Thymus (tissue), 14 donors: ENCODE data around the gene VASN. TPM values are rescaled to one million over a fixed set of nuclear protein-coding genes. Genes with fewer than 3 reads are reported as not detected.

Source experiments
- DNase-seq, 9 donors: peaks; one replicate each; pipeline ENCODE4 v3.0.0-alpha.2; 2013; ENCODE audit warnings: low spot score in 9 of 9, low read depth in 6 of 9, missing footprints in 1 of 9
- H3K27ac ChIP-seq, 2 donors: one replicate each; pipeline ENCODE4 v1.5.1; 2013; ENCODE audit warnings: control low read depth in 1 of 2, low read depth in 1 of 2, low read length in 1 of 2, mild to moderate bottlenecking in 1 of 2, moderate library complexity in 1 of 2
- H3K27me3 ChIP-seq, 2 donors: one replicate each; pipeline ENCODE4 v1.5.1; 2013; ENCODE audit warnings: low read length in 1 of 2; ENCODE audit not compliant: control insufficient read depth in 2 of 2, insufficient read depth in 1 of 2
- H3K36me3 ChIP-seq, 2 donors: one replicate each; pipeline ENCODE4 v1.5.1; 2013; ENCODE audit warnings: low read length in 1 of 2, mild to moderate bottlenecking in 1 of 2, moderate library complexity in 1 of 2; ENCODE audit not compliant: control insufficient read depth in 2 of 2, insufficient read depth in 2 of 2
- H3K4me1 ChIP-seq, 2 donors: one replicate each; pipeline ENCODE4 v1.5.1; 2013; ENCODE audit warnings: low read length in 2 of 2; ENCODE audit not compliant: control insufficient read depth in 2 of 2, insufficient read depth in 2 of 2
- H3K4me3 ChIP-seq, 2 donors: one replicate each; pipeline ENCODE4 v1.5.1; 2013; ENCODE audit warnings: low read length in 2 of 2, control low read depth in 1 of 2, mild to moderate bottlenecking in 1 of 2
- H3K9me3 ChIP-seq, 2 donors: one replicate each; pipeline ENCODE4 v1.5.1; 2013; ENCODE audit warnings: low read length in 1 of 2, mild to moderate bottlenecking in 1 of 2; ENCODE audit not compliant: control insufficient read depth in 2 of 2, insufficient read depth in 1 of 2
- WGBS: extraction: QIAGEN DNeasy Blood & Tissue Kit; methylation state at CpG from one replicate; pipeline ENCODE4 v1.1.7; 2013; 5-methylcytosine and 5-hydroxymethylcytosine counted together
- long read RNA-seq, 10 donors: transcript quantifications; one replicate each; lab custom pipeline, GENCODE V29; 2026
- polyA plus RNA-seq: library from polyadenylated mRNA; stranded (reverse); fragments of 200-250 nt; gene quantifications from one replicate; pipeline ENCODE4 v1.2.3, GENCODE V29; 2013
- total RNA-seq: library from RNA; stranded (reverse); fragments of 120-200 nt; gene quantifications from one replicate; pipeline ENCODE4 v1.2.4, GENCODE V29; 2013
- donor health status: healthy.

VASN gene
- total RNA-seq (1.2 TPM), polyA plus RNA-seq (3.6 TPM)
- long read RNA-seq, donor 1: 0 reads
- long read RNA-seq, donor 2: 0 reads
- long read RNA-seq, donor 3: 0 reads
- long read RNA-seq, donor 4, partial matches to known transcripts: 0 of 1 reads
- long read RNA-seq, donor 4, other reads (novel, unspliced or antisense): 0 of 1 reads
- long read RNA-seq, donor 5, transcript VASN-201 (2 exons, 2,806 nt): major isoform, 8 of 24 reads
- long read RNA-seq, donor 5, partial matches to known transcripts: 16 of 24 reads
- long read RNA-seq, donor 5, other reads (novel, unspliced or antisense): 0 of 24 reads
- long read RNA-seq, donor 6, partial matches to known transcripts: 0 of 2 reads
- long read RNA-seq, donor 6, other reads (novel, unspliced or antisense): 0 of 2 reads
- long read RNA-seq, donor 7, partial matches to known transcripts: 0 of 1 reads
- long read RNA-seq, donor 7, other reads (novel, unspliced or antisense): 0 of 1 reads
- long read RNA-seq, donor 8, partial matches to known transcripts: 0 of 2 reads
- long read RNA-seq, donor 8, other reads (novel, unspliced or antisense): 0 of 2 reads
- long read RNA-seq, donor 9, partial matches to known transcripts: 0 of 2 reads
- long read RNA-seq, donor 9, other reads (novel, unspliced or antisense): 0 of 2 reads
- long read RNA-seq, donor 10, partial matches to known transcripts: 0 of 1 reads
- long read RNA-seq, donor 10, other reads (novel, unspliced or antisense): 0 of 1 reads

DNA sequence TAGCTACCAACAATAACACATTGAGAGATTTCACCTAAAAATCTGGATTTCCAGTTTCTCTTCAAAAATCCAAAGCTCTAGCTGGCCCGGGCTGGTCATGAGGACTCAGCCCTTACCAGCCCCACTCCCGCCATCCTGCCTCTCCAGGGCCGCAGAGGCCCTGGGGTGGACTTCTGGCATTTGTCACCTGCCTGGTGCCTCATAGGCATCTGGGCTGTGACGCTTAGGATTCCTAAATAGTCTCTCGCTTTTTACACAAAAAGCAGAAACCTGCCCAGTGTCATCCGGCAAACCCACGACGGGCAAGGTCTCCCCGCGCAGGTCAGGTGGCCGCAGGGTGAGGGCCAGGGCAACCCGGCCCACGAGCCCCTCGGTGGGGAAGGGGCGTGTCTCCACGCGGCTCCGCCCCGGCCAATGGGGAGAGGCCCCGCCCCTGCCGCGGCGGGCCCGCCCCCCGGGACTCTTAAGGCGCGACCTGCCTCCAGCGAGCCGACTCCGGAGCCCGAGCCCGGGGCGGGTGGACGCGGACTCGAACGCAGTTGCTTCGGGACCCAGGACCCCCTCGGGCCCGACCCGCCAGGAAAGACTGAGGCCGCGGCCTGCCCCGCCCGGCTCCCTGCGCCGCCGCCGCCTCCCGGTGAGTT lies at the start of gene VASN:
Gene VASN (plus strand): TSS at position 492 of the 644 bp plus-strand sequence. CDS start 9,030 bp downstream, outside the sequence.
- 8% methylated on average over 50 of the region's 50 CpGs for WGBS
- peak within 1 kb of the TSS; percentile 33 to 57 for H3K4me3 ChIP-seq
- DNase-seq: peak in 7 of 9 donors; percentile 33 to 75 (median 60)

DNA sequence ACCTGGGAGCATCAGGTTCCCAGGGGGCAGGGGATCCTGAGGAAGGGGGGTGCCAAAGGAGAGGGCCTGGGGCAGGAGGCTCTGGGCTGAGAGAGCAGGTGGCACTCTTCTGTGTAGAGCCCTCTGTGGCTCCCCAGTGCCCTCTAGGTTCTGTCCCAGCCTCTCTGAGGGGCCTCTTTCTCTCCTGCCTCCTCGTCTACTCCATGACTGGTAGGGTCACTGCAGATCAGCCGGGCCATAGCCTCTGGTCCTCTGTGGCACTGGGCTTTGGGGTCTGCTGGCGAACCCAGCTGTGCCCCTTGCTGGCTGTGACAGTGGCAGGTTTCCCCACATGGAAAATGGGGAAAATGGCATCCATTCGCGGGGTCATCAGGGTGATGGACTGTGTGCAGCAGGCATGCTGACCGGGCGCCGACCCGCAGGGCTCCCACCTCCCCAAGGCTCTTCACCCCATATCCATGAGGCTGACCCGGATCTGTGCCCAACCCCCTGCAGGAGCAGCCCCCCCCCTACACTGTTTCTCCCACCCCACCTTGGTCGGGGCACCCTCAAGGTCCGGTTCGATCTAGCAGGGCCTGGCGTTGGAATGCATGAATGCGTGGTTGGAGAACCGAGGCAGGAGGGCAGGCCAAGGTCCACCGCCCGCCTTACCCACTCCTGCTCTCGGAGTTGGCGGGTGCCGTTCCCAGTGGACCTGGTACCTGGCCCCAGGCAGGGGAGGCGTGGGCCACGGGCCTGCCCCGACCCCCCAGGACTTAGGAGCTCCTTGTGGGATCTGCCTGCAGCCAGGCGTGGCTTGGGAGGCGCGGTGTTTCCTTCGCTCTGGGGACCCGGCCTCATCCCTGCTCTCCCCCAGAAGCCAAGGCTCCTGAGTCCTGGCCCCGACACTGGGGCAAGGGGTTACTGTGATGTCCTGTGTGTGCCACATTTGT lies 49.3 kb upstream of the VASN start:
- Histone ChIP-seq H3K36me3 (no peaks in the 10 kb centered on the region), H3K27me3 (peaks cover 8 to 44% of the 10 kb centered on the region in 2 donors), H3K27ac (no peak overlapping the region), H3K4me3 (no peak overlapping the region), H3K4me1 (peaks cover 0 to 29% of the 10 kb centered on the region in 2 donors), H3K9me3 (no peaks in the 10 kb centered on the region)
- 94% methylated on average over 30 of the region's 30 CpGs for WGBS
- DNase-seq: no peak

More for the DNA sequence above, at the start of gene VASN:
- Histone ChIP-seq H3K4me1 (peaks cover 10 to 29% of the 10 kb centered on the region in 2 donors), H3K9me3 (no peaks in the 10 kb centered on the region), H3K36me3 (no peaks in the 10 kb centered on the region), H3K27me3 (peaks cover 10 to 19% of the 10 kb centered on the region in 2 donors), H3K27ac (peak within 1 kb of the TSS; percentile 31 to 74)

DNA sequence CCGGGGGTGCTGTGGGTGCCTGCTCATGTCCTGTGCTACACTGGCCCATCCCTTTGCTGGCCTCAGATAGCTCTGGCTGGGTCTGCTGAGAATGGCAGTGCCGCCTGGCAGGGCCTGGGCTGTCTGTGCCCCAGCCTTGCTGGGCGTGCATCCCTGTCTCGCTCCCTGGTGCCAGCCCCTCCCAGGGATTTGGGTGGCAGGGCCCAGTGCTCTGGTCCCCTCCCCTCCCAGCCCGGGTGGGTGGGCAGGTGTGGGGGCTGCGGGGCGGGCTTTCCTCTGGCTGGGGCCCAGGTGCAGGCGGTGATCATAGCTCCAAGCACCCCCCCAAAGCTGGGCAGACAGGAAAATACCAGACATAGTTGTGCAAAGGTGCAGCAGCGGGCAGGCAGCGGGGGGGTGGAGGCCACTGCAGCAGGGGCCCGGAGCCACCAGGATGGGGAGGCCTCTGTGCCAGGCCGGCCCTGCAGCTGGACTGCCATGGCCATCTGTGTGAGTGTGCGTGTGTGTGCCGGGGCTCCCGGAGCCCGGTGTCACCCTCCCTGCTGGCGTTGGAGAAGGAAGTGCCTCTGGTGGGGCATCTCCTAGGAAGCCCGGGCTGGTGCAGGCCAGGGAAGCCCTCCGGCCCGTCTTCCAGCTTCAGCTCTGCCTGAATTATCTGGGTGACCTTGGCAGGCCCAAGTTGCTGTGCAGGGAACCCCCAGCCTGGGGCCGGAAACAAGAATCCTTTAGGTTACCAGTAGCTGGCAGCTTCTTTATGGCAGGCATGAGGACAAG lies 48.4 kb upstream of the VASN start:
- no peak for DNase-seq

DNA sequence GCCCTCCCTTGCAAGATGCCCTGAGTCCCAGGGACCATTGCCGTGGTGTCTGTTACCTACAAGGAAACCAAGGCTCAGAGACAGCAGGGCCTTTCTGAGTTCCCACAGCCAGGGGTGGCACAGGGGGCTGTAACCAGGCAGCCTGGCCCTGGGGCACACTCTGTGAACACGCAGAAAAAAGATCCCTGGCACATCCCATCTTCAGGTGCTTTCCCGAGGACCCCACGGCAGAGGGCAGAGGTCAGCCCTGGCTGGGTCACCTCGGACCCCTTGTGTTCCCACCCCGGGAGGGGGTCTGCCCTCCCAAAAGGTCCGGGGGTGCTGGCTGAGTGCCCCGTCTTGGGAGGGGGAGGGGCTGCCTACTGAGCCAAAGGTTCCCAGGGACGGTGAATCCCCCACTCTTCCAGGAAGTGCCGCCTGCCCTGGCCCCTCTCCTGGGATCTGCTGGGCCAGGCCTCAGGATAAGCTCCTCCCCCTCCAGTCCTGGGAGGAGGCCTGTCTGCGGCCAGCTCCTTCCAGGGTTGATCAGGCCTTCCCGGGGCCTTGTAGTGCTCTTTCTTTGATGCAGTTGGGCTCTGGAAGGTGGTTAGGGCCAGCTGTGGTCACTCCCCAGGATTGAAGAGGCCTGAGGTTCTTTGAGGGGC lies 47.7 kb upstream of the VASN start:
- H3K4me3 ChIP-seq: no peak overlapping the region
- WGBS: 89% methylated on average over 12 of the region's 12 CpGs
- peak overlapping the region; percentile 17 to 19 for H3K27ac ChIP-seq
- DNase-seq: no peak
- peaks cover 0 to 4% of the 10 kb centered on the region in 2 donors for H3K9me3 ChIP-seq
- no peaks in the 10 kb centered on the region for H3K36me3 ChIP-seq
- peaks cover 13 to 43% of the 10 kb centered on the region in 2 donors for H3K27me3 ChIP-seq
- peaks cover 0 to 33% of the 10 kb centered on the region in 2 donors for H3K4me1 ChIP-seq

More for the DNA sequence above, 48.4 kb upstream of the VASN start:
- H3K36me3 ChIP-seq: no peaks in the 10 kb centered on the region
- H3K27me3 ChIP-seq: peaks cover 10 to 42% of the 10 kb centered on the region in 2 donors
- peaks cover 0 to 3% of the 10 kb centered on the region in 2 donors for H3K9me3 ChIP-seq
- WGBS: 92% methylated on average over 21 of the region's 21 CpGs
- peaks cover 0 to 32% of the 10 kb centered on the region in 2 donors for H3K4me1 ChIP-seq
- H3K4me3 ChIP-seq: no peak overlapping the region
- H3K27ac ChIP-seq: peak overlapping the region in 1 of 2 donors; percentile 19

DNA sequence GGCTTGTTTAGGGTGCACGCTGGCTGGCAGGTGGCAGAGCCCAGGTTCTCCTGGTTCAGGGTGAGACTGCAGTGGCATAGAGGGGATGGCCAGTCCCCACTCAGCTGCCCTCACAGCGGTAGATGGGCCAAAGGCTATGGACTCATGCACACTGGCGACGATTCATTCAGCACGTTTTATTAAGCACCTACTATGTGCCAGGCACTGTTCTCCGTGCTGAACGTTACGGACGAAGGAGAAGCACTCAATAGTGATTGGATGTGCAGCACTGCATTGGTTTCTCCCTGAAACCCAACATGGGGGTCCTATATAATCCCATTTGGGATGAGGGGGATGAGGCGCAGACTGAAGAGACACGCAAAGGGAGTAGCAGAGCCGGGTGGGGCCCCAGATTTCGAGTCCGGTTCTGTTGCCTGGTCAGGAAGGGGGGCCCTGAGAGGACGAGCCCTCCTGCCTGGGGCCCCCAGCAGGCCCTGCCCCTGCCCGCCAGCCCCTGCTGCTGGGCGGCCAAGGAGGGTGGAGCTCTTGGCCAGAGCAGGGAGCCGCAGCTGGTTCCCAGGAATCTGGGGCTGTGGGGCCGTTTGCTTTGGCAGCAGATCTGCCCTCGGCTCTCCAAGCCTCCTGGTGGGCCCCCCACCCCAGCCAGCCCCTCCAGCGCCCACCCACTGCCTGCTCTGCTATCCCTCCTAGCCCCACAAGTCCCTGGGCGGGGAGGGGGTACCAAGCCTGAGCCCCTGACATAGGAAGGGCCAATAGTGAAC lies 47.0 kb upstream of the VASN start:
- no peak for DNase-seq
- no peak overlapping the region for H3K4me3 ChIP-seq
- 93% methylated on average over 22 of the region's 22 CpGs for WGBS

DNA sequence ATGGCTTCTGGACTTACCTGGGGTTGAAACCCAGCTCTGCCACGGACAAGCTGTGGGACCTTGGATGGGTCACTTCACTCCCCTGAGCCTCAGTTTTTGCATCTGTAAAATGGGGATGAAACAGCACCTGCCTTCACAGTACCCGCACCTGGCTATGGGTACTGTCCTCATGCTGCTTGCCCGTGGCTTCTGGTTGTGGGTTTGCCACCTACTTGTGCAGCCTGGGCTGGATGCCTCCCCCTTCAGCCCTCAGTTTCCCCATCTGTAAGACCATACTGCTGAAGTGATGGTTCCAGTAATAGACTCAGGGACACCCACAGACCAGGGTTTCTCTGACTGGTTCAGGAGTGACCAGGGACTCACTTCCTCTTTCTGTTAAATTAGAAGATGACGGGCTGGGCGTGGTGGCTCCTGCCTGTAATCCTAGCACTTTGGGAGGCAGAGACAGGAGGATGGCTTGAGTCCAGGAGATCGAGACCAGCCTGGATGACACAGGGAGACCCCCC lies 46.3 kb upstream of the VASN start:
- H3K27ac ChIP-seq: no peak overlapping the region
- 90% methylated on average over 6 of the region's 6 CpGs for WGBS
- no peak overlapping the region for H3K4me3 ChIP-seq
- DNase-seq: no peak
- no peaks in the 10 kb centered on the region for H3K36me3 ChIP-seq
- H3K4me1 ChIP-seq: peaks cover 0 to 20% of the 10 kb centered on the region in 2 donors
- peaks cover 0 to 4% of the 10 kb centered on the region in 2 donors for H3K9me3 ChIP-seq
- H3K27me3 ChIP-seq: peaks cover 13 to 37% of the 10 kb centered on the region in 2 donors

More for the DNA sequence above, 47.0 kb upstream of the VASN start:
- no peak overlapping the region for H3K27ac ChIP-seq
- peaks cover 13 to 42% of the 10 kb centered on the region in 2 donors for H3K27me3 ChIP-seq
- H3K36me3 ChIP-seq: no peaks in the 10 kb centered on the region
- H3K4me1 ChIP-seq: peaks cover 0 to 26% of the 10 kb centered on the region in 2 donors
- H3K9me3 ChIP-seq: peaks cover 0 to 4% of the 10 kb centered on the region in 2 donors

DNA sequence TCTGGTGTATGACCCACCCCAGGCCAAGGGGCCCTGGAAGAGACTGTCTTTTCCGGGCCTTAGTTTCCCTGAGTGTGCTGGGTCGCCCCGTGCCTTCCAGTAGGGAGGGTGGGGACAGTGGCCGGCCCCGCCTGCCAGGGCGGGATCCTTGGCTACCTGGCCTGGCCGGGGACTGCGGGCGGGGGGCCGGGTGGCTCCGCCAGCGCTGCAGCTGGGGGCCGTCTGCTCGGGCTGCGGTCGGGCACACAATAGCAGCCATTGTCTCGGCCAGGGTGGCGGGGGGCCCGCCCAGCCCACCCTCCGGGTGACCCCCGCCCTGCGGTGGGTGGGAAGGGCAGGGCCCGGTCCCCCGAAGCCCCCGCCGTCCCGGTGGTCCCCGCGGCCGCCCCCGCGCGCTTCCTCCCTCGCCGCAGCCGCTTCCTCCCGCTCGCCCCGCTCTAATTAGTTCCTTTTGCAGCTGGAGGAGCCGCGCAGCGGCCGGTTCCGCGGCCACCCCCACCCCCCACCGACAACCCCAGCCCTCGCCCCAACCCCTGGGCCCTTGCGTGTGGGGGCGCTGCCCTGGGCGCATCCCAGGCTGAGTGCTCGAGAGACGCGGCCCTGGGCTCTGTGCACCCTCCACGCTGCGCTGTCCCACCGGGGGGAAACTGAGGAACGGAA lies 44.1 kb upstream of the VASN start:
- no peak for DNase-seq

More for the DNA sequence above, 44.1 kb upstream of the VASN start:
- H3K4me1 ChIP-seq: peaks cover 0 to 17% of the 10 kb centered on the region in 2 donors
- H3K36me3 ChIP-seq: no peaks in the 10 kb centered on the region
- H3K27ac ChIP-seq: no peak overlapping the region
- H3K9me3 ChIP-seq: peaks cover 0 to 4% of the 10 kb centered on the region in 2 donors
- WGBS: 4% methylated on average over 57 of the region's 57 CpGs
- peak overlapping the region; percentile 37 to 47 for H3K4me3 ChIP-seq
- H3K27me3 ChIP-seq: peaks cover 13 to 34% of the 10 kb centered on the region in 2 donors
